ENCODE results near the gene MAN2B1.

- TF ChIP-seq CTCF (IDR thresholded peaks at IDR 0.05) (no peak), POLR2A (IDR thresholded peaks at IDR 0.05) (no peak)
Measured at GRCh38 chr19:12603714-12604113, 62.8 kb downstream of the MAN2B1 start.

All from Peyer's patch (tissue), 4 donors.